ENCODE data around the gene SEMG1. TPM values are rescaled to one million over a fixed set of nuclear protein-coding genes. Genes with fewer than 3 reads are reported as not detected.

The SEMG1 gene
- total RNA-seq, 1 experiment from 2014 or later = not detected

DNA sequence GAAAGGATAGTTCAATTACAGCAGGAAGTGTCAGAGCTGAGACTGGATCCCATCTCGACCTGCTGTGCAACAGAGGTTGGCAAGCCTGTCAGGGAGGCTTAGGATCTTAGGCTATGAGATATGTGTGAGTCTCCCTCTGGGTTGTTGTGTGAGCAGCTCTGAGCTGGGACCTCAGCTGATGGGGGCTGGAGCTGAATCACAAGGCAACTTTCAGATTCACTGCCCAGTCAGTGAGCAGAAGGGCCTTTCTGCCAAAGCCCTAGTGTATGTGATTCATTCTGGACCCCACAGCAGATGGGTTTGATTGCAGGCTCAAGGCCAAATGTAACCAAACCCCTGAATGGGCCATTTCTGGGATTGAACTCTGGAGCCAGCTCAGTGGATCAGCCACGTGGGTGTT, 27.7 kb upstream of the SEMG1 start:
- DNase-seq = no peak
- H4K20me1 ChIP-seq (ENCODE audit: insufficient read depth, low read depth, low read length) = no peaks in the 10 kb centered on the region
- H3K36me3 ChIP-seq (ENCODE audit: insufficient read depth, low read length) = no peaks in the 10 kb centered on the region
- no peak overlapping the region for H3K4me3 ChIP-seq (ENCODE audit: low read length)
- H3K9me3 ChIP-seq (ENCODE audit: low read length) = no peaks in the 10 kb centered on the region
- no peak overlapping the region for H3K4me2 ChIP-seq (ENCODE audit: low read depth, low read length, poor library complexity, severe bottlenecking)
- no peak overlapping the region for H3K9ac ChIP-seq (ENCODE audit: low read length)
- no peaks in the 10 kb centered on the region for H3K4me1 ChIP-seq (ENCODE audit: low read length)
- no peaks in the 10 kb centered on the region for H3K27me3 ChIP-seq (ENCODE audit: low read length)
- H3K27ac ChIP-seq (ENCODE audit: low read length) = no peak overlapping the region
- H3K9me2 ChIP-seq (replicated peaks; ENCODE audit: insufficient read depth, low read length) = no peaks in the 10 kb centered on the region
- no peak overlapping the region for H2AFZ ChIP-seq (ENCODE audit: low read length)
- no peaks in the 10 kb centered on the region for H3K79me2 ChIP-seq (ENCODE audit: low read length)

DNA sequence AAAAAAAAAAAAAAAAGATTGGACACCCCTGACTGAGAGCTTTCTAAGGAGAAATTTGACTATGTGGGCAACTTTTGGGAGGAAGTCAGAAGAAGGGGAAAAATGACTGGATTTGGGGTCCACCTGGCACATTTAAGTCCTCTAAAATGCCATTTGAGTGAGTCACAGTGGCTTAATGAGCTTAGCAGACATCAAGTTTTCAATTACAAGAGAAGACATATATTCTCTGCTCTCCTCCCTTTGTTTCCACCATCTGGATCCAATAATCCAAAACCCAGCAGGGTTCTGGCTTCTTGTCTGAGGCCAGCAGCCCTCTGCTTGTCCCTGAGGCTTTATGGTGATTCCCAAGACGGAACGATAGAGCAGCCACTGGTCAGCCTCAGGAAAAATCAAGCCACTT, 25.2 kb upstream of the SEMG1 start:
- no peaks in the 10 kb centered on the region for H3K36me3 ChIP-seq (ENCODE audit: insufficient read depth, low read length)
- no peak overlapping the region for H2AFZ ChIP-seq (ENCODE audit: low read length)
- H3K27ac ChIP-seq (ENCODE audit: low read length) = no peak overlapping the region
- H3K4me2 ChIP-seq (ENCODE audit: low read depth, low read length, poor library complexity, severe bottlenecking) = no peak overlapping the region
- no peak overlapping the region for H3K4me3 ChIP-seq (ENCODE audit: low read length)
- no peak for DNase-seq
- no peaks in the 10 kb centered on the region for H3K9me3 ChIP-seq (ENCODE audit: low read length)
- no peaks in the 10 kb centered on the region for H3K9me2 ChIP-seq (replicated peaks; ENCODE audit: insufficient read depth, low read length)
- H3K9ac ChIP-seq (ENCODE audit: low read length) = no peak overlapping the region
- no peaks in the 10 kb centered on the region for H3K27me3 ChIP-seq (ENCODE audit: low read length)
- H4K20me1 ChIP-seq (ENCODE audit: insufficient read depth, low read depth, low read length) = no peaks in the 10 kb centered on the region
- H3K4me1 ChIP-seq (ENCODE audit: low read length) = no peaks in the 10 kb centered on the region
- H3K79me2 ChIP-seq (ENCODE audit: low read length) = no peaks in the 10 kb centered on the region

DNA sequence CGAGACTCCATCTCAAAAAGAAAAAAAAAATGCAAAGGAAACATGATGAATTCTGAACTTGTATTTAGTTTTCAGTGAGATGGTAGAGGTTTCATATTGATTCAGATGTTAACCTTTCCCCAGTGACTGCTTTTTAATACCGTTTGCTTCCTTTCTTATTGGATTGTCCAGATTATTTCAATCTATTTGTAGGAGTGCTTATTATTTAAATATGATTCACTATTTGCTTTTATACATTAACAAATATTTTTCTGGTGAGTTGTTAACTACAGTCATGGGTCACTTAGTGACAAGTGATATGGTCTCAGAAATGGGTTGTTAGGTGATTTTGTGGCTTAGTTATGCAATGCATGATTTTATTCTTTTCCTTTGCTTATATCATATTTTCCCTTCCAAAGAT, 23.7 kb upstream of the SEMG1 start:
- DNase-seq = no peak
- Histone ChIP-seq H3K36me3 (ENCODE audit: insufficient read depth, low read length) (no peaks in the 10 kb centered on the region), H2AFZ (ENCODE audit: low read length) (no peak overlapping the region), H3K27me3 (ENCODE audit: low read length) (no peaks in the 10 kb centered on the region), H3K4me1 (ENCODE audit: low read length) (no peaks in the 10 kb centered on the region), H3K9me2 (replicated peaks; ENCODE audit: insufficient read depth, low read length) (no peaks in the 10 kb centered on the region), H3K79me2 (ENCODE audit: low read length) (no peaks in the 10 kb centered on the region), H3K27ac (ENCODE audit: low read length) (no peak overlapping the region), H3K4me2 (ENCODE audit: low read depth, low read length, poor library complexity, severe bottlenecking) (no peak overlapping the region), H3K9ac (ENCODE audit: low read length) (no peak overlapping the region), H4K20me1 (ENCODE audit: insufficient read depth, low read depth, low read length) (no peaks in the 10 kb centered on the region), H3K9me3 (ENCODE audit: low read length) (no peaks in the 10 kb centered on the region), H3K4me3 (ENCODE audit: low read length) (no peak overlapping the region)

DNA sequence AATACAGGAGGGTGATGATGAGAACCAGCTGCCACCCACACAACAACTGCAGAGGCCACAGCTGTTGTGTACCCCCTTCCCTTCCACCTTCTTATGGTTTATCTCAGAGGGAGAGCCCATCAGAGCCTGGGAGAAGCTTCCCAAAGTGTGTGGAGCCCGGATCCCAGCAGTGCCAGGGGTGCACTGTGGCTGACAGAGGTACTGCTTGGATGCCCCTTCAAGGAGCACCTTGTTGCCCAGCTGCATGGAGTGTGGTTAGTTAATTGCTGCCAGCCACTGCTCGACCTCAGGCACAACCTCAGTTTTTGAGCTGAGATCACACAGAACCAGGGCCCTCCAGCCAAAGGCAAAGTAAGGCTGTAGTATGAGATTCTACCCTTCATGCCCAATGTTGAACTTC, 19.1 kb upstream of the SEMG1 start:
- Histone ChIP-seq H3K27me3 (ENCODE audit: low read length) (0 out of 2 replicates have a peak, but pooled peaks cover 2% of the 10 kb centered on the region), H3K9me2 (replicated peaks; ENCODE audit: insufficient read depth, low read length) (no peaks in the 10 kb centered on the region), H3K4me1 (ENCODE audit: low read length) (no peaks in the 10 kb centered on the region), H2AFZ (ENCODE audit: low read length) (no peak overlapping the region), H3K4me2 (ENCODE audit: low read depth, low read length, poor library complexity, severe bottlenecking) (no peak overlapping the region), H3K27ac (ENCODE audit: low read length) (no peak overlapping the region), H3K79me2 (ENCODE audit: low read length) (no peaks in the 10 kb centered on the region), H3K9ac (ENCODE audit: low read length) (no peak overlapping the region), H3K4me3 (ENCODE audit: low read length) (no peak overlapping the region), H3K36me3 (ENCODE audit: insufficient read depth, low read length) (no peaks in the 10 kb centered on the region), H3K9me3 (ENCODE audit: low read length) (no peaks in the 10 kb centered on the region), H4K20me1 (ENCODE audit: insufficient read depth, low read depth, low read length) (no peaks in the 10 kb centered on the region)
- DNase-seq = no peak

DNA sequence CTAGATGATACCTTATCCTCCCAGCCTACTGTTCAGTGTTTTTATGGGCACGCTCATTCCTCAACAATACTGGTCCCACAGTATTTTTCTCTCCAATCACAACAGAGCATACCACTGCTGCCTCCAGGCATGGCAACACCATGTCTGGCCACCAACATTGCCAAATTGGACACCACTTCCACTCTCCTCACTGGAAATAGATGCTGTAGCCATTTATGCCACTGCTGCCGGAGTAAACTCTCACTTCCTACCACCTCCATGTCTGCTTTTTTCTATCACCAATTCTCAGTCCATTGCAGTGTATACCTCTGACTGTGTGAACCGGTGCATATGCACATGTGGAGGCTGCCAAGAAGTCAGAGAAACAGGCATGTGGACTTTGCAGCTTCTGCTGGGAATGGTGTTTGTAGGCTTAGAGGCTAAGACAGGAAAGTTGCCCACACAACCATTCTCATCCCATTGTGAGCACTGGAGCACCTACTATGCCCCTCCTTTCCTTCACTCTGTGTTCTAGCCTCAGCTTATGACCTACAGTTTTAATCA, 17.7 kb upstream of the SEMG1 start:
- Histone ChIP-seq H3K9me2 (replicated peaks; ENCODE audit: insufficient read depth, low read length) (no peaks in the 10 kb centered on the region), H3K79me2 (ENCODE audit: low read length) (no peaks in the 10 kb centered on the region), H3K4me1 (ENCODE audit: low read length) (no peaks in the 10 kb centered on the region), H3K4me3 (ENCODE audit: low read length) (no peak overlapping the region), H4K20me1 (ENCODE audit: insufficient read depth, low read depth, low read length) (no peaks in the 10 kb centered on the region), H3K36me3 (ENCODE audit: insufficient read depth, low read length) (no peaks in the 10 kb centered on the region), H3K27me3 (ENCODE audit: low read length) (0 out of 2 replicates have a peak, but pooled peaks cover 2% of the 10 kb centered on the region), H2AFZ (ENCODE audit: low read length) (no peak overlapping the region), H3K9me3 (ENCODE audit: low read length) (no peaks in the 10 kb centered on the region), H3K4me2 (ENCODE audit: low read depth, low read length, poor library complexity, severe bottlenecking) (no peak overlapping the region), H3K9ac (ENCODE audit: low read length) (no peak overlapping the region), H3K27ac (ENCODE audit: low read length) (no peak overlapping the region)
- DNase-seq = no peak

DNA sequence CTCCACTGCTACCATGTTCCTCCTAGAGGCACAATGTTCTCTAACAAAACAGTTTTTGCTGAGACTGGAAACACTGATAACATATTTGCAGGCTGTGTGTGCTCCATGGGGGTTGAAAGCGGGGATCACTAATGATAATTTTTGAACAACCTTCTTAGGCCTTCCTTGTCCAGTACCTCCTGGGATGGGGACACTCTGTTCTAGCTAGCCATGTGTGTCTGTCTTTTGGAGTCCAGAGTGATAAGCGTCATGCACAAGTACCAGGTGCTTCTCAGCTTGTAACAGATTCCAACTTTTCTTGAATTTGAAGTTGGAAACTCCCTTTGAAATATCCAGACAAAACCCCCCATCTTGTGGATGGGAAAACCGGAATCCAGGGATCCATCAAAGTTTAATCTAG, 17.0 kb upstream of the SEMG1 start:
- Histone ChIP-seq H4K20me1 (ENCODE audit: insufficient read depth, low read depth, low read length) (no peaks in the 10 kb centered on the region), H3K4me1 (ENCODE audit: low read length) (no peaks in the 10 kb centered on the region)
- no peak for DNase-seq

DNA sequence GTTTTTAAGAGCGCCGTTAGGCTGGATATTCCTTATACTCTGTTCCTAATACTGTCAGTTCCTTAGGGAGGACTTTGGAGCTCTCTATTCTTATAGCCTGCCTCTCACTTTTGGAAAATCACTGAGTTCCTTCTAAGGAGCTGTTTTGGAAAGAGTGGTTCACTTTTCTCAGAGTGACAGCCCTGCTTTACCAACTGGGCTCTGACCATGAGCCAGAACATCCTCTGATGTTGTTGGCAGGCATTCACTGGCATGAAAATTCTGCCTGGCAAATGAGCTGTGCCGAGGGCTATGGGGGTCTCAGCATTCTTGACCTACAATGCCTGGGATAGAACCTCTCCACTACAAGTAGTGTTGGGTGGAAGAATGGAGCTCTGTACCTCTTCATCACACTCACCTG, 14.9 kb upstream of the SEMG1 start:
- H3K27ac ChIP-seq (ENCODE audit: low read length) = no peak overlapping the region
- H4K20me1 ChIP-seq (ENCODE audit: insufficient read depth, low read depth, low read length) = no peaks in the 10 kb centered on the region
- H3K79me2 ChIP-seq (ENCODE audit: low read length) = no peaks in the 10 kb centered on the region
- no peak for DNase-seq
- H3K9me3 ChIP-seq (ENCODE audit: low read length) = no peaks in the 10 kb centered on the region
- no peak overlapping the region for H2AFZ ChIP-seq (ENCODE audit: low read length)
- no peak overlapping the region for H3K4me2 ChIP-seq (ENCODE audit: low read depth, low read length, poor library complexity, severe bottlenecking)
- no peak overlapping the region for H3K4me3 ChIP-seq (ENCODE audit: low read length)
- 0 out of 2 replicates have a peak, but pooled peaks cover 2% of the 10 kb centered on the region for H3K27me3 ChIP-seq (ENCODE audit: low read length)
- no peaks in the 10 kb centered on the region for H3K9me2 ChIP-seq (replicated peaks; ENCODE audit: insufficient read depth, low read length)
- no peaks in the 10 kb centered on the region for H3K4me1 ChIP-seq (ENCODE audit: low read length)
- no peaks in the 10 kb centered on the region for H3K36me3 ChIP-seq (ENCODE audit: insufficient read depth, low read length)
- no peak overlapping the region for H3K9ac ChIP-seq (ENCODE audit: low read length)

More for the DNA sequence above, 17.0 kb upstream of the SEMG1 start:
- Histone ChIP-seq H3K9me3 (ENCODE audit: low read length) (no peaks in the 10 kb centered on the region), H3K9me2 (replicated peaks; ENCODE audit: insufficient read depth, low read length) (no peaks in the 10 kb centered on the region), H3K27ac (ENCODE audit: low read length) (no peak overlapping the region), H3K79me2 (ENCODE audit: low read length) (no peaks in the 10 kb centered on the region), H3K4me2 (ENCODE audit: low read depth, low read length, poor library complexity, severe bottlenecking) (no peak overlapping the region), H3K4me3 (ENCODE audit: low read length) (no peak overlapping the region), H3K9ac (ENCODE audit: low read length) (no peak overlapping the region), H2AFZ (ENCODE audit: low read length) (no peak overlapping the region), H3K36me3 (ENCODE audit: insufficient read depth, low read length) (no peaks in the 10 kb centered on the region), H3K27me3 (ENCODE audit: low read length) (0 out of 2 replicates have a peak, but pooled peaks cover 2% of the 10 kb centered on the region)

DNA sequence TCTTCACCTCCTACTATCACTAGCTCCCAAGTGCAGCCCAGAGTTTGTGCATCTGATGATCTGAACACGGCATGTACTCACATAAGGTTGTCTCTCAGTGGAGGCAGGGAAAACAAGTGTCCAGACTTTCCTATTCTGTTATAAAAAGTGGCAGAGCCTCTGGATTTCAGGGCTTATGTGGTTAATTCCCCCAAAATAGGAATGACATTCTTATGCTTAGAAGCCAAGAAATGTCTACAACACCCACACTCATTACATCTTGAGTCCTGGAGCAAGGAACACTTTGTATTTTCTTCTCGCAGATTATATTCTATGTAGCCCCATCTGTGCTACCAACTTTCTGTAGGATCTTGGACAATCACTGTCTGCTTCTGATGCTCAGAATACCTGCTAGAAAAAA, 13.5 kb upstream of the SEMG1 start:
- no peaks in the 10 kb centered on the region for H3K79me2 ChIP-seq (ENCODE audit: low read length)
- no peak overlapping the region for H3K27ac ChIP-seq (ENCODE audit: low read length)
- no peaks in the 10 kb centered on the region for H3K9me2 ChIP-seq (replicated peaks; ENCODE audit: insufficient read depth, low read length)
- no peak overlapping the region for H3K4me3 ChIP-seq (ENCODE audit: low read length)
- H3K4me2 ChIP-seq (ENCODE audit: low read depth, low read length, poor library complexity, severe bottlenecking) = no peak overlapping the region
- H3K36me3 ChIP-seq (ENCODE audit: insufficient read depth, low read length) = no peaks in the 10 kb centered on the region
- 0 out of 2 replicates have a peak, but pooled peaks cover 2% of the 10 kb centered on the region for H3K27me3 ChIP-seq (ENCODE audit: low read length)
- H4K20me1 ChIP-seq (ENCODE audit: insufficient read depth, low read depth, low read length) = no peaks in the 10 kb centered on the region
- no peaks in the 10 kb centered on the region for H3K4me1 ChIP-seq (ENCODE audit: low read length)
- H2AFZ ChIP-seq (ENCODE audit: low read length) = no peak overlapping the region
- DNase-seq = no peak
- no peak overlapping the region for H3K9ac ChIP-seq (ENCODE audit: low read length)
- no peaks in the 10 kb centered on the region for H3K9me3 ChIP-seq (ENCODE audit: low read length)

DNA sequence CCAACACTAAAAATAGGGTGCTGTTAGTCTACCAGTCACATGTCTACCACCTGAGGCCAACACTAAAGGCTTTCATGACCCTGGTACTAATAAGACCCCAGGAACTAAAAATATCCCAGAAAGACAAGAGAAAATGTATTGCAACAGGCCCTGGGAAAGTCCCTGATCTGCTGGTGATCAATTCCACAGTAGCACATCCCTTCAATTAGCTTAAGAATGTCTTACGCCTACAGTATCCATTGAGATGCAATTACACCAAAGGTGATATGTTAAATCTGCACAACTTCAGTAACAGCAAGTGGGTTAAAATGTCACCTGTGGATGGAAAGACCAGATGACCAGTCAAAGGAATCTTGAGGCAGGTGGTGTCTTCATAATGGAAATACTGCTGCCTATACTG, 3.1 kb downstream of the SEMG1 start:
- H3K4me1 ChIP-seq (ENCODE audit: low read length) = no peaks in the 10 kb centered on the region
- no peaks in the 10 kb centered on the region for H4K20me1 ChIP-seq (ENCODE audit: insufficient read depth, low read depth, low read length)
- H3K27ac ChIP-seq (ENCODE audit: low read length) = no peak overlapping the region
- H3K9ac ChIP-seq (ENCODE audit: low read length) = no peak overlapping the region
- H2AFZ ChIP-seq (ENCODE audit: low read length) = no peak overlapping the region
- no peak overlapping the region for H3K4me3 ChIP-seq (ENCODE audit: low read length)
- H3K4me2 ChIP-seq (ENCODE audit: low read depth, low read length, poor library complexity, severe bottlenecking) = no peak overlapping the region
- no peak for DNase-seq
- no peaks in the 10 kb centered on the region for H3K9me2 ChIP-seq (replicated peaks; ENCODE audit: insufficient read depth, low read length)
- no peaks in the 10 kb centered on the region for H3K79me2 ChIP-seq (ENCODE audit: low read length)
- no peaks in the 10 kb centered on the region for H3K27me3 ChIP-seq (ENCODE audit: low read length)
- H3K36me3 ChIP-seq (ENCODE audit: insufficient read depth, low read length) = no peaks in the 10 kb centered on the region
- H3K9me3 ChIP-seq (ENCODE audit: low read length) = no peaks in the 10 kb centered on the region

Data from Karpas-422 (cell line).